ENCODE results near the gene PRR16. TPM values are rescaled to one million over a fixed set of nuclear protein-coding genes. Genes with fewer than 3 reads are reported as not detected.

PRR16 gene
- total RNA-seq, 1 experiment from 2014 or later: not detected

GRCh38 chr5:120657104-120657503 lies 193.0 kb downstream of the PRR16 start:
- TF ChIP-seq CTCF (conservative IDR thresholded peaks at IDR 0.05; ENCODE audit: low read depth, low read length) (no peak), EZH2 (IDR thresholded peaks at IDR 0.05; ENCODE audit: borderline replicate concordance, low read depth, low read length, poor library complexity, severe bottlenecking) (no peak)
- H3K4me3 ChIP-seq (ENCODE audit: low read depth, low read length, poor library complexity, severe bottlenecking): no peak overlapping the region
- no TSS peak for BruUV-seq (replicated peaks)
- intact Hi-C loops (cut with micrococcal nuclease; ENCODE audit: unreplicated experiment): loop anchor here (2.0 to 5.0 kb wide), 2 partner anchors 146 to 1215 kb away; no protein-coding TSS in a partner anchor
- CTCF ChIA-PET: no interaction called here
- DNase-seq (ENCODE audit: low spot score): no peak
- H3K36me3 ChIP-seq (ENCODE audit: insufficient read depth, low read length, poor library complexity, severe bottlenecking): no peaks in the 10 kb centered on the region
- POLR2A ChIA-PET (ENCODE audit: low non-redundant PET): no interaction called here
- H3K9me3 ChIP-seq (ENCODE audit: low read depth, low read length, poor library complexity, severe bottlenecking): no peaks in the 10 kb centered on the region
- H3K27me3 ChIP-seq (replicated peaks; ENCODE audit: insufficient read depth, low read depth, low read length, poor library complexity): no peaks in the 10 kb centered on the region
- H3K27ac ChIP-seq (ENCODE audit: low read depth, low read length, poor library complexity, severe bottlenecking): no peak overlapping the region
- no peaks in the 10 kb centered on the region for H3K4me1 ChIP-seq (ENCODE audit: insufficient read depth, low read length, poor library complexity, severe bottlenecking)

GRCh38 chr5:120677481-120677880 lies 213.4 kb downstream of the PRR16 start:
- intact Hi-C loops (cut with micrococcal nuclease; ENCODE audit: unreplicated experiment): no loop called here
- POLR2A ChIA-PET (ENCODE audit: low non-redundant PET): no interaction called here

GRCh38 chr5:120678279-120678678 lies 214.2 kb downstream of the PRR16 start:
- ChIA-PET CTCF (no interaction called here), POLR2A (ENCODE audit: low non-redundant PET) (no interaction called here)
- no peak for DNase-seq (ENCODE audit: low spot score)
- Histone ChIP-seq H3K27me3 (replicated peaks; ENCODE audit: insufficient read depth, low read depth, low read length, poor library complexity) (no peaks in the 10 kb centered on the region), H3K36me3 (ENCODE audit: insufficient read depth, low read length, poor library complexity, severe bottlenecking) (no peaks in the 10 kb centered on the region), H3K4me3 (ENCODE audit: low read depth, low read length, poor library complexity, severe bottlenecking) (no peak overlapping the region), H3K4me1 (ENCODE audit: insufficient read depth, low read length, poor library complexity, severe bottlenecking) (no peaks in the 10 kb centered on the region), H3K9me3 (ENCODE audit: low read depth, low read length, poor library complexity, severe bottlenecking) (no peaks in the 10 kb centered on the region), H3K27ac (ENCODE audit: low read depth, low read length, poor library complexity, severe bottlenecking) (no peak overlapping the region)
- TF ChIP-seq EZH2 (IDR thresholded peaks at IDR 0.05; ENCODE audit: borderline replicate concordance, low read depth, low read length, poor library complexity, severe bottlenecking) (no peak), CTCF (conservative IDR thresholded peaks at IDR 0.05; ENCODE audit: low read depth, low read length) (no peak)
- intact Hi-C loops (cut with micrococcal nuclease; ENCODE audit: unreplicated experiment): no loop called here
- BruUV-seq (replicated peaks): no TSS peak

More at GRCh38 chr5:120677481-120677880, 213.4 kb downstream of the PRR16 start:
- H3K27me3 ChIP-seq (replicated peaks; ENCODE audit: insufficient read depth, low read depth, low read length, poor library complexity): no peaks in the 10 kb centered on the region
- no peak for TF ChIP-seq EZH2 (IDR thresholded peaks at IDR 0.05; ENCODE audit: borderline replicate concordance, low read depth, low read length, poor library complexity, severe bottlenecking)
- TF ChIP-seq CTCF (conservative IDR thresholded peaks at IDR 0.05; ENCODE audit: low read depth, low read length): no peak
- H3K9me3 ChIP-seq (ENCODE audit: low read depth, low read length, poor library complexity, severe bottlenecking): no peaks in the 10 kb centered on the region
- DNase-seq (ENCODE audit: low spot score): no peak
- CTCF ChIA-PET: no interaction called here
- H3K27ac ChIP-seq (ENCODE audit: low read depth, low read length, poor library complexity, severe bottlenecking): no peak overlapping the region
- no peaks in the 10 kb centered on the region for H3K36me3 ChIP-seq (ENCODE audit: insufficient read depth, low read length, poor library complexity, severe bottlenecking)
- H3K4me3 ChIP-seq (ENCODE audit: low read depth, low read length, poor library complexity, severe bottlenecking): no peak overlapping the region
- BruUV-seq (replicated peaks): no TSS peak
- no peaks in the 10 kb centered on the region for H3K4me1 ChIP-seq (ENCODE audit: insufficient read depth, low read length, poor library complexity, severe bottlenecking)
